ENCODE data around the gene CBLL1. TPM values are rescaled to one million over a fixed set of nuclear protein-coding genes. Genes with fewer than 3 reads are reported as not detected.

Gene CBLL1
- polyA plus RNA-seq, 1 donor = 33.7 TPM

GRCh38 chr7:107810626-107811025 is 66.7 kb downstream of the CBLL1 start:
- DNase-seq = no peak

Other genes starting within 250 kb of the CBLL1 start
- 37.7 TPM for gene COG5, start 180.2 kb upstream of the CBLL1 start, polyA plus RNA-seq (ENCODE audit: insufficient read length)
- 22.3 TPM for gene DUS4L, start 180.2 kb upstream of the CBLL1 start, polyA plus RNA-seq (ENCODE audit: insufficient read length)
- 54.4 TPM for gene BCAP29, start 163.9 kb upstream of the CBLL1 start, polyA plus RNA-seq (ENCODE audit: insufficient read length)
- 3.7 TPM for gene SLC26A4, start 83.3 kb upstream of the CBLL1 start, polyA plus RNA-seq (ENCODE audit: insufficient read length)
- 0.10 TPM for gene SLC26A3, start 59.1 kb downstream of the CBLL1 start, polyA plus RNA-seq (ENCODE audit: insufficient read length)
- 127 TPM for gene DLD, start 147.0 kb downstream of the CBLL1 start, polyA plus RNA-seq (ENCODE audit: insufficient read length)